ENCODE results near the gene SS18L1.

- TF ChIP-seq POLR2A (IDR thresholded peaks at IDR 0.05) (no peak), CTCF (IDR thresholded peaks at IDR 0.05) (no peak)
Measured at GRCh38 chr20:62103508-62104233, 39.9 kb upstream of the SS18L1 start.
